H9 (cell line): Measurements from ENCODE around the gene SLC5A1. TPM values are rescaled to one million over a fixed set of nuclear protein-coding genes. Genes with fewer than 3 reads are reported as not detected.

ENCODE experiments used
- DNase-seq: peaks from one replicate; pipeline ENCODE4 v3.0.0-alpha.2; 2017
- H2AFZ ChIP-seq: one replicate; pipeline ENCODE4 v1.6.1; 2013; ENCODE audit warnings: mild to moderate bottlenecking, low read length, control low read depth, moderate library complexity
- H2AK5ac ChIP-seq: 2 replicates; pipeline ENCODE4 v1.6.1; 2013; ENCODE audit warnings: low read length, control low read depth, mixed read lengths; ENCODE audit not compliant: insufficient read length
- H2BK120ac ChIP-seq: one replicate; pipeline ENCODE4 v1.6.1; 2013; ENCODE audit warnings: low read depth, mild to moderate bottlenecking, low read length, control low read depth, inconsistent platforms; ENCODE audit not compliant: poor library complexity, severe bottlenecking
- H2BK12ac ChIP-seq: 2 replicates; pipeline ENCODE4 v1.6.1; 2013; ENCODE audit warnings: low read length, control low read depth, mixed read lengths, low read depth; ENCODE audit not compliant: insufficient read length
- H2BK15ac ChIP-seq: 2 replicates; pipeline ENCODE4 v1.6.1; 2013; ENCODE audit warnings: low read depth, low read length, control low read depth
- H2BK20ac ChIP-seq: one replicate; pipeline ENCODE4 v1.6.1; 2013; ENCODE audit warnings: low read depth, mild to moderate bottlenecking, low read length, control low read depth, inconsistent platforms; ENCODE audit not compliant: poor library complexity, severe bottlenecking
- H2BK5ac ChIP-seq: 2 replicates; pipeline ENCODE4 v1.6.1; 2013; ENCODE audit warnings: low read length, control low read depth, mixed read lengths; ENCODE audit not compliant: insufficient read length
- H3K14ac ChIP-seq: 2 replicates; pipeline ENCODE4 v1.6.1; 2013; ENCODE audit warnings: low read length, control low read depth; ENCODE audit not compliant: insufficient read depth
- H3K18ac ChIP-seq: 2 replicates; pipeline ENCODE4 v1.6.1; 2013; ENCODE audit warnings: low read depth, mild to moderate bottlenecking, mixed read lengths, low read length, control low read depth; ENCODE audit not compliant: insufficient read length
- H3K23ac ChIP-seq: 2 replicates; pipeline ENCODE4 v1.6.1; 2013; ENCODE audit warnings: low read length, control low read depth, mixed read lengths, low read depth; ENCODE audit not compliant: insufficient read length
- H3K23me2 ChIP-seq: 2 replicates; pipeline ENCODE4 v1.6.1; 2013; ENCODE audit warnings: low read depth, mild to moderate bottlenecking, mixed read lengths, low read length, control low read depth; ENCODE audit not compliant: insufficient read length, poor library complexity, severe bottlenecking
- H3K27ac ChIP-seq: 2 replicates; pipeline ENCODE4 v1.5.1; 2013; ENCODE audit warnings: low read length, control low read depth, mixed read lengths, low read depth; ENCODE audit not compliant: insufficient read length
- H3K27me3 ChIP-seq: 2 replicates; pipeline ENCODE4 v1.6.1; 2013; ENCODE audit warnings: low read length, control low read depth, inconsistent platforms; ENCODE audit not compliant: insufficient read depth
- H3K4ac ChIP-seq: 2 replicates; pipeline ENCODE4 v1.6.1; 2013; ENCODE audit warnings: low read depth, mild to moderate bottlenecking, control low read depth, inconsistent platforms, low read length, moderate library complexity
- H3K4me1 ChIP-seq: 2 replicates; pipeline ENCODE4 v1.6.1; 2013; ENCODE audit warnings: low read length, control low read depth, inconsistent platforms; ENCODE audit not compliant: insufficient read depth
- H3K4me2 ChIP-seq: 2 replicates; pipeline ENCODE4 v1.6.1; 2013; ENCODE audit warnings: low read length, control low read depth, mixed read lengths; ENCODE audit not compliant: insufficient read length, insufficient read depth
- H3K56ac ChIP-seq: 2 replicates; pipeline ENCODE4 v1.6.1; 2013; ENCODE audit warnings: low read depth, mild to moderate bottlenecking, mixed read lengths, low read length, control low read depth; ENCODE audit not compliant: insufficient read length
- H3K79me1 ChIP-seq: 2 replicates; pipeline ENCODE4 v1.6.1; 2013; ENCODE audit warnings: low read depth, mild to moderate bottlenecking, moderate library complexity, low read length, control low read depth, inconsistent platforms; ENCODE audit not compliant: insufficient read depth, poor library complexity, severe bottlenecking
- H3K79me2 ChIP-seq: 2 replicates; pipeline ENCODE4 v1.6.1; 2013; ENCODE audit warnings: low read length, control low read depth, inconsistent platforms; ENCODE audit not compliant: insufficient read depth
- H3K9ac ChIP-seq: 2 replicates; pipeline ENCODE4 v1.6.1; 2013; ENCODE audit warnings: low read length, control low read depth, mixed read lengths; ENCODE audit not compliant: insufficient read length; ENCODE audit errors: extremely low read depth
- H3K9me3 ChIP-seq: one replicate; pipeline ENCODE4 v1.6.1; 2013; ENCODE audit warnings: low read depth, low read length, inconsistent platforms; ENCODE audit not compliant: control insufficient read depth
- H3T11ph ChIP-seq: one replicate; pipeline ENCODE4 v1.6.1; 2013; ENCODE audit warnings: mild to moderate bottlenecking, low read length, control low read depth, inconsistent platforms
- H4K20me1 ChIP-seq: one replicate; pipeline ENCODE4 v1.6.1; 2013; ENCODE audit not compliant: control insufficient read depth, insufficient read length, insufficient read depth
- H4K5ac ChIP-seq: 2 replicates; pipeline ENCODE4 v1.6.1; 2013; ENCODE audit warnings: low read depth, mild to moderate bottlenecking, mixed read lengths, low read length, control low read depth; ENCODE audit not compliant: insufficient read length
- H4K8ac ChIP-seq: replicated peaks from 2 replicates; pipeline ENCODE4 v1.6.1; 2013; ENCODE audit warnings: low read length, control low read depth, mixed read lengths, low read depth; ENCODE audit not compliant: insufficient read length
- H4K91ac ChIP-seq: 2 replicates; pipeline ENCODE4 v1.6.1; 2013; ENCODE audit warnings: low read depth, mild to moderate bottlenecking, moderate library complexity, mixed read lengths, low read length, control low read depth; ENCODE audit not compliant: insufficient read length
- H3K27ac Mint-ChIP-seq, 3 experiments: 2 replicates in 2 of 3; 3 replicates in 1 of 3; pipeline ENCODE4 v1.8.0; 2020 to 2021; ENCODE audit warnings: mixed read lengths in 3 of 3, mild to moderate bottlenecking in 1 of 3, moderate library complexity in 1 of 3
- H3K27me3 Mint-ChIP-seq: 2 replicates; pipeline ENCODE4 v1.8.0; 2021; ENCODE audit warnings: low read depth, mild to moderate bottlenecking, moderate library complexity, mixed read lengths
- H3K36me3 Mint-ChIP-seq, 3 experiments: 2 replicates in 2 of 3; 3 replicates in 1 of 3; pipeline ENCODE4 v1.8.0; 2020 to 2021; ENCODE audit warnings: low read depth in 3 of 3, mixed read lengths in 3 of 3; ENCODE audit not compliant: insufficient read depth in 1 of 3
- H3K4me1 Mint-ChIP-seq, 2 experiments: 2 replicates each; pipeline ENCODE4 v1.8.0; 2020; ENCODE audit warnings: mixed read lengths in 2 of 2
- H3K4me3 Mint-ChIP-seq, 2 experiments: 2 replicates in 1 of 2; 3 replicates in 1 of 2; pipeline ENCODE4 v1.8.0; 2020 to 2021; ENCODE audit warnings: mild to moderate bottlenecking in 2 of 2, mixed read lengths in 2 of 2, moderate library complexity in 1 of 2
- H3K9me3 Mint-ChIP-seq, 2 experiments: 2 replicates in 1 of 2; 3 replicates in 1 of 2; pipeline ENCODE4 v1.8.0; 2020; ENCODE audit warnings: mild to moderate bottlenecking in 2 of 2, mixed read lengths in 2 of 2, moderate library complexity in 1 of 2
- CTCF ChIP-seq: fragments of 200-600 bp; sonication (generic); conservative IDR thresholded peaks from 3 replicates; pipeline ENCODE4 v1.8.0; 2021; ENCODE audit warnings: antibody characterized with exemption, mild to moderate bottlenecking
- total RNA-seq: library from RNA; stranded (reverse); gene quantifications from 2 replicates; pipeline ENCODE4 v1.2.1, GENCODE V29; 2021

The SLC5A1 gene
- total RNA-seq, 1 experiment from 2014 or later: not detected

- Histone ChIP-seq H2BK5ac (no peak overlapping the region), H2BK12ac (no peak overlapping the region), H4K5ac (no peak overlapping the region), H3K4me2 (no peak overlapping the region), H2BK20ac (no peak overlapping the region), H3K23ac (no peak overlapping the region), H4K91ac (no peak overlapping the region), H3K18ac (no peak overlapping the region), H3K4me1 (no peaks in the 10 kb centered on the region), H2BK120ac (no peak overlapping the region), H3K27ac (no peak overlapping the region), H2BK15ac (no peak overlapping the region), H2AFZ (no peak overlapping the region), H3K79me1 (no peaks in the 10 kb centered on the region), H3K14ac (no peak overlapping the region), H3K27me3 (no peaks in the 10 kb centered on the region), H3K9me3 (no peaks in the 10 kb centered on the region), H2AK5ac (no peak overlapping the region), H4K20me1 (no peaks in the 10 kb centered on the region), H3K79me2 (no peaks in the 10 kb centered on the region), H3K4ac (no peak overlapping the region), H3K23me2 (no peaks in the 10 kb centered on the region), H4K8ac (no peak overlapping the region), H3K9ac (no peak overlapping the region), H3T11ph (no peak overlapping the region), H3K56ac (no peak overlapping the region)
- H3K27ac Mint-ChIP-seq: no peak overlapping the region
- H3K4me3 Mint-ChIP-seq: no peak overlapping the region
- no peaks in the 10 kb centered on the region for H3K4me1 Mint-ChIP-seq
- H3K27me3 Mint-ChIP-seq: peaks cover 85% of the 10 kb centered on the region
- no peaks in the 10 kb centered on the region for H3K9me3 Mint-ChIP-seq
- DNase-seq: no peak
- no peak for TF ChIP-seq CTCF
- H3K36me3 Mint-ChIP-seq: no peaks in the 10 kb centered on the region
Observed at GRCh38 chr22:32097881-32098499, 54.9 kb downstream of the SLC5A1 start.
